HepG2 (cell line): Measurements from ENCODE around the gene NOX4. TPM values are rescaled to one million over a fixed set of nuclear protein-coding genes. Genes with fewer than 3 reads are reported as not detected.
"Not testable (repeated sequence)": the region's sequence is repeated elsewhere in the genome, so short reads cannot be mapped to it uniquely, and the experiment has no call there.

Experiments
- ATAC-seq: fragments of 200-7000 bp; cut with Tn5 transposase; 3 replicates; pipeline ENCODE4 v1.9.1; 2020; ENCODE audit warnings: mild to moderate bottlenecking, moderate library complexity
- BruUV-seq: library from RNA; stranded (reverse); fragments of 400-500 nt; replicated peaks from 2 replicates; lab custom pipeline; 2021; lab: Mats Ljungman, UMichigan
- CTCF ChIA-PET: fragments of 300-600 bp; formaldehyde crosslinking; extraction: SDS; loops from one replicate; lab custom pipeline; 2021; ENCODE audit warnings: low total read pairs, inconsistent platforms, low intra/inter-chr PET ratio; lab: Yijun Ruan, JAX
- POLR2A ChIA-PET: fragments of 350-600 bp; sonication (Branson Sonifier 250); formaldehyde crosslinking; loops from one replicate; lab custom pipeline; 2020; ENCODE audit warnings: antibody characterized with exemption, inconsistent platforms; lab: Yijun Ruan, JAX
- DNase-seq: peaks from one replicate; pipeline ENCODE4 v3.0.0-alpha.2; 2015; ENCODE audit warnings: low spot score
- FAIRE-seq: peaks from 3 replicates; lab custom pipeline; 2011; peaks lifted over from hg19 to GRCh38; lab: Jason Lieb, UNC
- H2AFZ ChIP-seq: one replicate; pipeline ENCODE4 v1.6.1; 2011; ENCODE audit warnings: low read length, inconsistent platforms
- H3K27ac ChIP-seq: fragments of 300-600 bp; 3 replicates; pipeline ENCODE4 v1.8.0; 2011; ENCODE audit warnings: mixed run types, mild to moderate bottlenecking, mixed read lengths, low read length, inconsistent platforms; ENCODE audit not compliant: insufficient read depth; ENCODE audit errors: extremely low read length
- H3K27me3 ChIP-seq, 2 experiments: fragments of 200-600 bp in 1 of 2; 2 replicates in 1 of 2; 3 replicates in 1 of 2; pipeline versions ENCODE4 v1.6.0 to v1.8.0; 2011; ENCODE audit warnings: low read length in 2 of 2, mild to moderate bottlenecking in 2 of 2, moderate library complexity in 2 of 2, inconsistent platforms in 1 of 2; ENCODE audit not compliant: insufficient read depth in 2 of 2, control insufficient read depth in 1 of 2
- H3K36me3 ChIP-seq, 2 experiments: fragments of 200-600 bp in 1 of 2; replicated peaks in 1 of 2; 2 replicates in 1 of 2; 3 replicates in 1 of 2; pipeline versions ENCODE4 v1.5.1 to v1.8.0; 2011; ENCODE audit warnings: low read length in 2 of 2, inconsistent platforms in 1 of 2; ENCODE audit not compliant: insufficient read depth in 2 of 2, control insufficient read depth in 1 of 2
- H3K4me1 ChIP-seq: 2 replicates; pipeline ENCODE4 v1.5.1; 2012; ENCODE audit warnings: low read length, inconsistent platforms; ENCODE audit not compliant: insufficient read depth
- H3K4me2 ChIP-seq: 2 replicates; pipeline ENCODE4 v1.6.0; 2011; ENCODE audit warnings: low read depth, low read length, inconsistent platforms
- H3K4me3 ChIP-seq, 3 experiments: fragments of 200-600 bp in 1 of 3; sonication (generic), shearing (Covaris generic) in 1 of 3; replicated peaks in 1 of 3; 2 replicates each; pipeline ENCODE4 v1.5.1; 2011 to 2016; ENCODE audit warnings: low read length in 3 of 3, inconsistent platforms in 2 of 3, low read depth in 2 of 3, mild to moderate bottlenecking in 2 of 3, control low read depth in 1 of 3, mixed read lengths in 1 of 3; ENCODE audit not compliant: insufficient read depth in 1 of 3
- H3K79me2 ChIP-seq: one replicate; pipeline ENCODE4 v1.6.1; 2011; ENCODE audit warnings: low read length, inconsistent platforms; ENCODE audit not compliant: insufficient read depth
- H3K9ac ChIP-seq: 2 replicates; pipeline ENCODE4 v1.6.0; 2011; ENCODE audit warnings: mild to moderate bottlenecking, low read depth, low read length, inconsistent platforms; ENCODE audit not compliant: insufficient read depth
- H3K9me3 ChIP-seq: 2 replicates; pipeline ENCODE4 v1.5.1; 2012; ENCODE audit warnings: mild to moderate bottlenecking, low read length
- H4K20me1 ChIP-seq: 2 replicates; pipeline ENCODE4 v1.6.0; 2011; ENCODE audit warnings: inconsistent platforms, mild to moderate bottlenecking, low read length, moderate library complexity; ENCODE audit not compliant: insufficient read depth
- ARID5B ChIP-seq: IDR thresholded peaks from 2 replicates; pipeline ENCODE4 v1.4.0; 2020; ENCODE audit warnings: mild to moderate bottlenecking, missing genetic modification reagents
- NR3C1 ChIP-seq: sonication (generic); formaldehyde crosslinking; IDR thresholded peaks from 2 replicates; pipeline ENCODE4 v1.4.0; 2020; ENCODE audit warnings: missing genetic modification reagents
- WGBS: methylation state at CpG from one replicate; pipeline ENCODE4 v1.1.6; 2017; ENCODE audit warnings: low lambda C conversion rate; 5-methylcytosine and 5-hydroxymethylcytosine counted together
- in situ Hi-C: cut with HindIII; loops from 2 replicates; pipeline ENCODE4 v1.10.0; 2017; ENCODE audit warnings: low pct_unique_long_range_greater_than_20kb; ENCODE audit not compliant: extremely low pct_ligation_motif_present
- intact Hi-C: fragments of 100-400 bp; cut with micrococcal nuclease; formaldehyde crosslinking; loops from one replicate; pipeline ENCODE4 v1.10.0; 2022; ENCODE audit not compliant: unreplicated experiment
- polyA plus RNA-seq, 8 experiments: library from polyadenylated mRNA; depleted of rRNA in 3 of 8; stranded (reverse) in 7 of 8; unstranded in 1 of 8; fragments of >200 nt; fragmentation: Illumina TruSeq in 4 of 8; extraction: Trizol in 4 of 8; gene quantifications; 2 replicates each; pipeline versions ENCODE4 v1.2.1 to v1.2.3, GENCODE V29; 2011 to 2016; ENCODE audit warnings: low read depth in 4 of 8, missing spikeins in 1 of 8, mixed read lengths in 1 of 8; ENCODE audit not compliant: insufficient read depth in 1 of 8
- total RNA-seq, 5 experiments: library from RNA; depleted of rRNA; stranded (reverse); fragments of >200 nt; fragmentation: Illumina TruSeq; extraction: Trizol; gene quantifications; 2 replicates each; pipeline ENCODE4 v1.2.3, GENCODE V29; 2016; ENCODE audit warnings: low read depth in 1 of 5

NOX4 gene
- total and polyA plus RNA-seq, 2 of the 13 experiments (the other 11 are each of a cell fraction or from before 2014, with no cell fraction given): not detected

- no peak for TF ChIP-seq NR3C1 (CRISPR knock-in tag)
- no peak for TF ChIP-seq ARID5B (CRISPR knock-in tag)
Measured at GRCh38 chr11:89321401-89321800, 169.8 kb downstream of the NOX4 start (continued).

- H3K4me1 ChIP-seq, H4K20me1 ChIP-seq, intact Hi-C loops, FAIRE-seq, BruUV-seq, H3K9ac ChIP-seq, DNase-seq, H2AFZ ChIP-seq, H3K79me2 ChIP-seq, ATAC-seq, H3K27ac ChIP-seq, POLR2A ChIA-PET, CTCF ChIA-PET, H3K27me3 ChIP-seq, H3K9me3 ChIP-seq, in situ Hi-C loops, H3K36me3 ChIP-seq, H3K4me3 ChIP-seq, H3K4me2 ChIP-seq: not testable (repeated sequence)
- WGBS: 0% methylated on average over 3 of the region's 3 CpGs
Measured at GRCh38 chr11:89310607-89311006, 180.6 kb downstream of the NOX4 start.

GRCh38 chr11:89309321-89309985 lies 181.7 kb downstream of the NOX4 start:
- H3K4me1 ChIP-seq, BruUV-seq, H3K4me2 ChIP-seq, H3K36me3 ChIP-seq, intact Hi-C loops, H4K20me1 ChIP-seq, POLR2A ChIA-PET, H3K9ac ChIP-seq, H3K27ac ChIP-seq, H3K4me3 ChIP-seq, in situ Hi-C loops, H3K9me3 ChIP-seq, H2AFZ ChIP-seq, H3K79me2 ChIP-seq, CTCF ChIA-PET, ATAC-seq, H3K27me3 ChIP-seq, DNase-seq: not testable (repeated sequence)
- WGBS: 0% methylated on average over 3 of the region's 3 CpGs
- peak; percentile 15 for FAIRE-seq

- BruUV-seq, in situ Hi-C loops, ATAC-seq, H3K9me3 ChIP-seq, H3K27me3 ChIP-seq, H3K27ac ChIP-seq, H3K9ac ChIP-seq, CTCF ChIA-PET, FAIRE-seq, H3K4me1 ChIP-seq, H4K20me1 ChIP-seq, DNase-seq, H3K36me3 ChIP-seq, H3K4me2 ChIP-seq, POLR2A ChIA-PET, H3K79me2 ChIP-seq, H3K4me3 ChIP-seq, intact Hi-C loops, H2AFZ ChIP-seq: not testable (repeated sequence)
- 8% methylated on average over 1 of the region's 1 CpG for WGBS
Measured at GRCh38 chr11:89308272-89308671, 182.9 kb downstream of the NOX4 start.
